Keratinocyte (primary cell): ENCODE data around the gene RAMP1. TPM values are rescaled to one million over a fixed set of nuclear protein-coding genes. Genes with fewer than 3 reads are reported as not detected.

ENCODE experiments used
- DNase-seq: peaks from one replicate; pipeline ENCODE4 v3.0.0-alpha.2; 2011; ENCODE audit warnings: low read depth, missing footprints, low spot score
- FAIRE-seq: peaks from 2 replicates; lab custom pipeline; 2011; peaks lifted over from hg19 to GRCh38; lab: Jason Lieb, UNC
- H2AFZ ChIP-seq: 2 replicates; pipeline ENCODE4 v1.6.0; 2012; ENCODE audit warnings: low read length, control low read depth, inconsistent platforms; ENCODE audit not compliant: control insufficient read depth
- H3K27ac ChIP-seq: 2 replicates; pipeline ENCODE4 v1.5.1; 2011; ENCODE audit warnings: low read length; ENCODE audit not compliant: control insufficient read depth, insufficient read depth
- H3K27me3 ChIP-seq: 3 replicates; pipeline ENCODE4 v1.6.0; 2011; ENCODE audit warnings: low read length; ENCODE audit not compliant: control insufficient read depth, insufficient read depth; ENCODE audit errors: extremely low read depth
- H3K36me3 ChIP-seq, 2 experiments: 2 replicates in 1 of 2; 3 replicates in 1 of 2; pipeline ENCODE4 v1.5.1; 2011; ENCODE audit warnings: low read length in 2 of 2, mild to moderate bottlenecking in 1 of 2; ENCODE audit not compliant: control insufficient read depth in 2 of 2, insufficient read depth in 2 of 2; ENCODE audit errors: extremely low read depth in 1 of 2
- H3K4me1 ChIP-seq: 3 replicates; pipeline ENCODE4 v1.5.1; 2011; ENCODE audit warnings: low read length; ENCODE audit not compliant: control insufficient read depth, insufficient read depth; ENCODE audit errors: extremely low read depth
- H3K4me2 ChIP-seq: 3 replicates; pipeline ENCODE4 v1.6.0; 2011; ENCODE audit warnings: low read depth, low read length; ENCODE audit not compliant: control insufficient read depth, insufficient read depth; ENCODE audit errors: extremely low read depth
- H3K4me3 ChIP-seq, 3 experiments: fragments of 200-600 bp in 1 of 3; sonication (generic) in 1 of 3; 2 replicates in 2 of 3; 3 replicates in 1 of 3; pipeline ENCODE4 v1.5.1; 2011 to 2016; ENCODE audit warnings: low read length in 3 of 3, mild to moderate bottlenecking in 3 of 3, control low read depth in 2 of 3, inconsistent platforms in 1 of 3, low read depth in 1 of 3, mixed read lengths in 1 of 3, mixed run types in 1 of 3, moderate library complexity in 1 of 3; ENCODE audit not compliant: control insufficient read depth in 2 of 3, insufficient read depth in 2 of 3; ENCODE audit errors: extremely low read depth in 1 of 3
- H3K79me2 ChIP-seq: 2 replicates; pipeline ENCODE4 v1.6.0; 2012; ENCODE audit warnings: low read length; ENCODE audit not compliant: control insufficient read depth, insufficient read depth
- H3K9ac ChIP-seq: 3 replicates; pipeline ENCODE4 v1.6.0; 2011; ENCODE audit warnings: low read length; ENCODE audit not compliant: control insufficient read depth, insufficient read depth; ENCODE audit errors: extremely low read depth
- H3K9me1 ChIP-seq: 3 replicates; pipeline ENCODE4 v1.6.0; 2011; ENCODE audit warnings: low read length; ENCODE audit not compliant: control insufficient read depth, insufficient read depth; ENCODE audit errors: extremely low read depth
- H3K9me3 ChIP-seq: 2 replicates; pipeline ENCODE4 v1.5.1; 2012; ENCODE audit warnings: low read depth, low read length; ENCODE audit not compliant: control insufficient read depth
- H4K20me1 ChIP-seq: 3 replicates; pipeline ENCODE4 v1.6.0; 2011; ENCODE audit warnings: low read length; ENCODE audit not compliant: control insufficient read depth, insufficient read depth; ENCODE audit errors: extremely low read depth
- EZH2 ChIP-seq: IDR thresholded peaks from one replicate; pipeline ENCODE4 v1.6.1; 2012; ENCODE audit warnings: inconsistent platforms, mild to moderate bottlenecking, low read length, moderate library complexity
- dilution Hi-C: fragments of 300-500 bp; cut with MboI; formaldehyde crosslinking; loops from one replicate; pipeline ENCODE4 v1.7.0; 2020; ENCODE audit warnings: low sequenced_read_pairs; ENCODE audit not compliant: extremely low pct_ligation_motif_present
- polyA plus RNA-seq, 5 experiments: library from polyadenylated mRNA; depleted of rRNA in 3 of 5; stranded (reverse) in 3 of 5; stranded (forward) in 1 of 5; unstranded in 1 of 5; fragments of >200 nt; gene quantifications; 1 replicate in 1 of 5; 2 replicates in 3 of 5; 3 replicates in 1 of 5; pipeline versions ENCODE4 v1.2.1 to v1.2.3, GENCODE V29; 2011 to 2012; ENCODE audit warnings: missing spikeins in 2 of 5, low read depth in 1 of 5, low replicate concordance in 1 of 5
- TF ChIP-seq, protein P1 (sequence below), 3 experiments: IDR thresholded peaks in 1 of 3; conservative IDR thresholded peaks in 1 of 3; optimal IDR thresholded peaks in 1 of 3; 2 replicates in 2 of 3; 3 replicates in 1 of 3; pipeline versions ENCODE3 to v1.5.1; 2011; ENCODE audit warnings: low read length in 3 of 3, mild to moderate bottlenecking in 3 of 3, moderate library complexity in 2 of 3, control low read depth in 1 of 3, inconsistent platforms in 1 of 3; ENCODE audit not compliant: insufficient read depth in 2 of 3; ENCODE audit errors: extremely low read depth in 1 of 3

The RAMP1 gene
- polyA plus RNA-seq, 1 donor (not counting 4 experiments of a cell fraction or from before 2014, with no cell fraction given): 0.69 TPM

DNA sequence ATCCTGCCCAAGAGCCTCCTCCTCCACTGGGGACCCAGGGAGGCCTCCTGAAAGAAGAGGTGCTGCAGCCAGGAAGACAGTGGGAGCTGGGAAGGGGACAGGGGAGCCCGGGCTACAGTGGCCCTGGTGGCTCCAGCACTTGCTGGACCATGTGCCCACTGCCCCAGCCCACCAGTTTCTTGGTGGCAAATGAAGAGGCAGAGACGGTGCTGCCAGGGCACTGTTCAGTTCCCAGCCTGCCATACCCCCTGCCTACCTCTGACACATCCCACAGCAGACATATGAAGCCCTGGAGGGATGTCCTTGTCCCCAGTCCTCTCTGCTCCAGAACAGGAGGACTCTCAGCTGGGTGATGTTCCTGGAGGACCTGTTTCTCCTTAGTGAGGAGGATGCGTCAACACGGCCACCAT lies 3.7 kb downstream of the RAMP1 start:
- H3K9me1 ChIP-seq: peaks cover 4% of the 10 kb centered on the region
- no peak for TF ChIP-seq EZH2
- TF ChIP-seq, protein P1, sequence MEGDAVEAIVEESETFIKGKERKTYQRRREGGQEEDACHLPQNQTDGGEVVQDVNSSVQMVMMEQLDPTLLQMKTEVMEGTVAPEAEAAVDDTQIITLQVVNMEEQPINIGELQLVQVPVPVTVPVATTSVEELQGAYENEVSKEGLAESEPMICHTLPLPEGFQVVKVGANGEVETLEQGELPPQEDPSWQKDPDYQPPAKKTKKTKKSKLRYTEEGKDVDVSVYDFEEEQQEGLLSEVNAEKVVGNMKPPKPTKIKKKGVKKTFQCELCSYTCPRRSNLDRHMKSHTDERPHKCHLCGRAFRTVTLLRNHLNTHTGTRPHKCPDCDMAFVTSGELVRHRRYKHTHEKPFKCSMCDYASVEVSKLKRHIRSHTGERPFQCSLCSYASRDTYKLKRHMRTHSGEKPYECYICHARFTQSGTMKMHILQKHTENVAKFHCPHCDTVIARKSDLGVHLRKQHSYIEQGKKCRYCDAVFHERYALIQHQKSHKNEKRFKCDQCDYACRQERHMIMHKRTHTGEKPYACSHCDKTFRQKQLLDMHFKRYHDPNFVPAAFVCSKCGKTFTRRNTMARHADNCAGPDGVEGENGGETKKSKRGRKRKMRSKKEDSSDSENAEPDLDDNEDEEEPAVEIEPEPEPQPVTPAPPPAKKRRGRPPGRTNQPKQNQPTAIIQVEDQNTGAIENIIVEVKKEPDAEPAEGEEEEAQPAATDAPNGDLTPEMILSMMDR (optimal IDR thresholded peaks at IDR 0.05 in 1 of 3, IDR thresholded peaks at IDR 0.05 in 1 of 3, conservative IDR thresholded peaks at IDR 0.05 in 1 of 3; ENCODE audit: extremely low read depth in 1 of 3, insufficient read depth in 2 of 3, low read length in 3 of 3): no peak
- FAIRE-seq (no peak), DNase-seq (no peak)
- no peaks in the 10 kb centered on the region for H3K9me3 ChIP-seq
- H4K20me1 ChIP-seq: no peaks in the 10 kb centered on the region
- H3K27ac ChIP-seq: no peak overlapping the region
- no peak overlapping the region for H2AFZ ChIP-seq
- dilution Hi-C loops: no loop called here
- H3K4me1 ChIP-seq: peaks cover 36% of the 10 kb centered on the region
- no peaks in the 10 kb centered on the region for H3K79me2 ChIP-seq
- H3K9ac ChIP-seq: no peak overlapping the region
- H3K36me3 ChIP-seq: no peaks in the 10 kb centered on the region
- no peaks in the 10 kb centered on the region for H3K27me3 ChIP-seq
- H3K4me3 ChIP-seq: no peak overlapping the region
- H3K4me2 ChIP-seq: no peak overlapping the region

DNA sequence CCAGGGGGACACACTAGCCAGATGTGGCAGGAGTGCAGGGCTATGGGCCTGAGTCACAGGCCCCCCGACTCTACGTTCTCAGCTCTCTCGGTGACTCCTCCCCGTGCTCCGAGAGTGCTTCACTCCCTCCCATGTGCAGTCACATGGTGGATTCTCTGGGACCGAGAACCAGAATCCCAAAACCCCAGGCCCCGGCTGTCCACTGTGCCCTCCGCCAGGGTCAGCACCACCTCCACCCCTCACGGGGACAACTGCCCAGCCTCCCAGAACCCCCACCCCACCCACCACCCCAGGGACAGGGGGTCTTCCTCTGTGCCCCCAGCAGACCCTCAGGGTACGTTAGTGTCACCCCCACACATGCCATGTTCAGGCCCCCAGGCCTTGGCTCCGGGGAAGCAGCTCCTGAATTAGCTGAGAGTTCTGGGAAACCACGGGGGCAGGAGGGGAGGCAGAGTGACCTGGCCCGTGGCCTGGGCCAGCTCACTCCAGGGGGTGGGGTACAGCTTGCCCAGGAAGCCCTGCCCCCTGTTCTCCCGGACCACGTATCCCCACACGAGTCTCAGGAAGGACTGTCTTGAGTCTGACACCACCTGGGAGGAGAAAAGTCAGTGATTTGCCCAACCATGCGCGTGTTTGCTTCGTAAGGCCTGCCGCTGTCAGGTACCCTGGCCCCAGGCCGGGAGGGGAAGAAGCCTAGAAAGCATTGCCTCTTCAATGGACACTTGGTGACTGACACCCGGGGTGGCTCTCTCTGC lies 4.4 kb downstream of the RAMP1 start:
- Histone ChIP-seq H3K27me3 (no peaks in the 10 kb centered on the region), H4K20me1 (no peaks in the 10 kb centered on the region), H3K9ac (no peak overlapping the region), H3K27ac (no peak overlapping the region), H3K36me3 (no peaks in the 10 kb centered on the region), H3K9me1 (peaks cover 4% of the 10 kb centered on the region), H3K4me3 (no peak overlapping the region), H3K79me2 (no peaks in the 10 kb centered on the region), H2AFZ (no peak overlapping the region), H3K4me2 (no peak overlapping the region), H3K4me1 (peaks cover 31% of the 10 kb centered on the region), H3K9me3 (no peaks in the 10 kb centered on the region)
- no peak for TF ChIP-seq EZH2
- TF ChIP-seq, protein P1 (optimal IDR thresholded peaks at IDR 0.05 in 1 of 3, IDR thresholded peaks at IDR 0.05 in 1 of 3, conservative IDR thresholded peaks at IDR 0.05 in 1 of 3; ENCODE audit: extremely low read depth in 1 of 3, insufficient read depth in 2 of 3, low read length in 3 of 3): no peak
- dilution Hi-C loops: no loop called here
- DNase-seq: no peak
- FAIRE-seq: no peak
